Measurements from ENCODE around the gene SLC5A1.
A peak's percentile ranks its signal among the peaks of the same experiment; 100 is the strongest.

The SLC5A1 gene

DNA sequence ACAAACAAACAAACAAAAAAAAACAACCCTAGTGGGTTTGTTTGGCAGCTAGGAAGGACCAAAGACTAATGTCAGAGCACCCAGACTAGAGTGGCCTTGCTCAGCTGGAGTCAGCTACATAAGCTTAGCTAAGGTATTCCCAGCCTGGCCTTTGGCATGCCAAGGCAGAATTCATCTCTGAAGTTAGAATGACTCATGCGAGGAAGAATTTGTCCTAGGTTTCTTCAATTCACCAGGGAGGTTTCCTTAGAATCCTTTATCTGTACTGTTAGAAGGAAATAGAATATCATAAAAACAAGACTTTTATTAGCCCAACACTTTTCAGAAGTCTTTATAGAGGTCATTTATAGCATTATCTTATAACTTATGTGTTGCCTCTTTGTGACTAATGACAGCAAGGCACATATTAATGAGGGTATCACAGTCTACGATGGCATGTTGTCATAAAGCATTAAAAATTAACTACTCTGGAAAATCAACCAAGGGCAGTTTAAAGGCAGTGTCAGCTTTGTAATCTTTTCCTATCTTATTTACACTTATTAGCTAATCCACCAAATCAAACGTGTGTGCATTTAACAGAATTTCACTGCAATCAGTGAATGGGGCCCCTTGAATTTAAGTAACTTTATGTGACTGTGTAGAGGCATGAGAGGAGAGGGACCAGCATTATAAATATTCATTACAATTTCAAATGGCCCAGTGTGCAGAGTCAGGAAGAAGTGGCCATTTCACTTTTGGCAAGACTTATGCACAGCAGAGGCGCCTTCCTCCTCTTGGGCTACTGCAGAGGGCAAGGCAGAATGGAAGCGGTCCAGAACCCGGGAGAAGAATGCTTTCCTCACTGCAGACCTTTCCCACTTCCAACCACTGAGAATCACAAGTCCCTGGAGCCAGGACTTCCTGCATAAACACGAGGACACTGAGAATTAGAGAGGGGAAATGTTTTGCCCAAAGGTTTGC, 36.3 kb downstream of the SLC5A1 start:
- TF ChIP-seq ISL1 (CRISPR knock-in tag; IDR thresholded peaks at IDR 0.05): no peak
- no peak for TF ChIP-seq SNAI2 (CRISPR knock-in tag; IDR thresholded peaks at IDR 0.05)
- no peak for TF ChIP-seq ZFP30 (CRISPR knock-in tag; IDR thresholded peaks at IDR 0.05)
- TF ChIP-seq GLIS3 (CRISPR knock-in tag; IDR thresholded peaks at IDR 0.05): no peak
- TF ChIP-seq, protein P1, sequence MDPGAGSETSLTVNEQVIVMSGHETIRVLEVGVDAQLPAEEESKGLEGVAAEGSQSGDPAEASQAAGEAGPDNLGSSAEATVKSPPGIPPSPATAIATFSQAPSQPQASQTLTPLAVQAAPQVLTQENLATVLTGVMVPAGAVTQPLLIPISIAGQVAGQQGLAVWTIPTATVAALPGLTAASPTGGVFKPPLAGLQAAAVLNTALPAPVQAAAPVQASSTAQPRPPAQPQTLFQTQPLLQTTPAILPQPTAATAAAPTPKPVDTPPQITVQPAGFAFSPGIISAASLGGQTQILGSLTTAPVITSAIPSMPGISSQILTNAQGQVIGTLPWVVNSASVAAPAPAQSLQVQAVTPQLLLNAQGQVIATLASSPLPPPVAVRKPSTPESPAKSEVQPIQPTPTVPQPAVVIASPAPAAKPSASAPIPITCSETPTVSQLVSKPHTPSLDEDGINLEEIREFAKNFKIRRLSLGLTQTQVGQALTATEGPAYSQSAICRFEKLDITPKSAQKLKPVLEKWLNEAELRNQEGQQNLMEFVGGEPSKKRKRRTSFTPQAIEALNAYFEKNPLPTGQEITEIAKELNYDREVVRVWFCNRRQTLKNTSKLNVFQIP (CRISPR knock-in tag; IDR thresholded peaks at IDR 0.05; ENCODE audit: borderline replicate concordance, low read depth): no peak
- no peak for TF ChIP-seq OSR1 (CRISPR knock-in tag; IDR thresholded peaks at IDR 0.05)
- ATAC-seq: peak; percentile 94

DNA sequence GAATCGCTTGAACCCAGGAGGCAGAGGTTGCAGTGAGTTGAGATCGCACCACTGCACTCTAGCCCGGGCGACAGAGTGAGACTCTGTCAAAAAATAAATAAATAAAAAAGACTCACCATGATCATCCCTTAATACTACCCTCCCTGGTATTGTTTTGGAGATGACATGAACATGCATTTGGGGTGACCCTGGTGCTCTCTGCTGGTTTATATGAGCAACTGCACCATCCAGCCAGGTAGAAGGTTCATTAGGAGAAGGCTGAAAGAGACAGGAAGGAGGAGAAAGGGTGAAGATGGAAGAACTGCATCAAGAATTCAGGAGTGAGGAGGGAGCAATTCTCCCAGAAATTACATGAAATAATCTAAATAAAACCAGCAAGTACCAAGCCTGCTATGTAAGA, 37.8 kb downstream of the SLC5A1 start:
- TF ChIP-seq ZFP30 (CRISPR knock-in tag; IDR thresholded peaks at IDR 0.05) (no peak), ARNTL (CRISPR knock-in tag; IDR thresholded peaks at IDR 0.05; ENCODE audit: borderline replicate concordance, low read depth) (no peak), GLIS3 (CRISPR knock-in tag; IDR thresholded peaks at IDR 0.05) (no peak)
- TF ChIP-seq, protein P2, sequence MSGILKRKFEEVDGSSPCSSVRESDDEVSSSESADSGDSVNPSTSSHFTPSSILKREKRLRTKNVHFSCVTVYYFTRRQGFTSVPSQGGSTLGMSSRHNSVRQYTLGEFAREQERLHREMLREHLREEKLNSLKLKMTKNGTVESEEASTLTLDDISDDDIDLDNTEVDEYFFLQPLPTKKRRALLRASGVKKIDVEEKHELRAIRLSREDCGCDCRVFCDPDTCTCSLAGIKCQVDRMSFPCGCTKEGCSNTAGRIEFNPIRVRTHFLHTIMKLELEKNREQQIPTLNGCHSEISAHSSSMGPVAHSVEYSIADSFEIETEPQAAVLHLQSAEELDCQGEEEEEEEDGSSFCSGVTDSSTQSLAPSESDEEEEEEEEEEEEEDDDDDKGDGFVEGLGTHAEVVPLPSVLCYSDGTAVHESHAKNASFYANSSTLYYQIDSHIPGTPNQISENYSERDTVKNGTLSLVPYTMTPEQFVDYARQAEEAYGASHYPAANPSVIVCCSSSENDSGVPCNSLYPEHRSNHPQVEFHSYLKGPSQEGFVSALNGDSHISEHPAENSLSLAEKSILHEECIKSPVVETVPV (CRISPR knock-in tag; IDR thresholded peaks at IDR 0.05): no peak
- peak; percentile 78 for ATAC-seq

DNA sequence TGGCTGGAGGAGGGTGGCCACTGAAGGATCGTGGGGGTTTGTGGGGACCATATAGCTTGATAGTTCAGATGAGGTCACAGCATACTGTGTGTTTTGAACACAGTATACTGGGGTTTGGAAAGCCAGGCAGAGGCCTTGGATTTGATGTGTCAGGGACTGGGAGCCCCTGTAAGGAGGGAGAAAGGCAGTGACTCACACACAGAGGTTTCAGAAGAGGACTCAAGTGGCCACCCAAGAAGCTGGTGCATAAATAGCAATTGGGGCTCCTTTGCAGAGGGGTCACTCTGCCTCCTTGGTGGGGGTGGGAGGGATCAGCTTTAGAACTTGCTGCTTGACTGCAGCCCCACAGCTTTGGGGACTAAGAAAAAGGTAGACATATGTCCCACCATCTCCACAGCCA, 39.3 kb downstream of the SLC5A1 start:
- TF ChIP-seq ZNF565 (CRISPR knock-in tag; conservative IDR thresholded peaks at IDR 0.05; ENCODE audit: low read depth) (no peak), ZFP30 (CRISPR knock-in tag; IDR thresholded peaks at IDR 0.05) (no peak), ZFP3 (CRISPR knock-in tag; IDR thresholded peaks at IDR 0.05) (no peak), BACH2 (CRISPR knock-in tag; IDR thresholded peaks at IDR 0.05; ENCODE audit: borderline replicate concordance) (no peak), SNAI2 (CRISPR knock-in tag; IDR thresholded peaks at IDR 0.05) (no peak), ESRRG (CRISPR knock-in tag; IDR thresholded peaks at IDR 0.05) (no peak)
- TF ChIP-seq, protein P3, sequence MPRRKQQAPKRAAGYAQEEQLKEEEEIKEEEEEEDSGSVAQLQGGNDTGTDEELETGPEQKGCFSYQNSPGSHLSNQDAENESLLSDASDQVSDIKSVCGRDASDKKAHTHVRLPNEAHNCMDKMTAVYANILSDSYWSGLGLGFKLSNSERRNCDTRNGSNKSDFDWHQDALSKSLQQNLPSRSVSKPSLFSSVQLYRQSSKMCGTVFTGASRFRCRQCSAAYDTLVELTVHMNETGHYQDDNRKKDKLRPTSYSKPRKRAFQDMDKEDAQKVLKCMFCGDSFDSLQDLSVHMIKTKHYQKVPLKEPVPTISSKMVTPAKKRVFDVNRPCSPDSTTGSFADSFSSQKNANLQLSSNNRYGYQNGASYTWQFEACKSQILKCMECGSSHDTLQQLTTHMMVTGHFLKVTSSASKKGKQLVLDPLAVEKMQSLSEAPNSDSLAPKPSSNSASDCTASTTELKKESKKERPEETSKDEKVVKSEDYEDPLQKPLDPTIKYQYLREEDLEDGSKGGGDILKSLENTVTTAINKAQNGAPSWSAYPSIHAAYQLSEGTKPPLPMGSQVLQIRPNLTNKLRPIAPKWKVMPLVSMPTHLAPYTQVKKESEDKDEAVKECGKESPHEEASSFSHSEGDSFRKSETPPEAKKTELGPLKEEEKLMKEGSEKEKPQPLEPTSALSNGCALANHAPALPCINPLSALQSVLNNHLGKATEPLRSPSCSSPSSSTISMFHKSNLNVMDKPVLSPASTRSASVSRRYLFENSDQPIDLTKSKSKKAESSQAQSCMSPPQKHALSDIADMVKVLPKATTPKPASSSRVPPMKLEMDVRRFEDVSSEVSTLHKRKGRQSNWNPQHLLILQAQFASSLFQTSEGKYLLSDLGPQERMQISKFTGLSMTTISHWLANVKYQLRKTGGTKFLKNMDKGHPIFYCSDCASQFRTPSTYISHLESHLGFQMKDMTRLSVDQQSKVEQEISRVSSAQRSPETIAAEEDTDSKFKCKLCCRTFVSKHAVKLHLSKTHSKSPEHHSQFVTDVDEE (CRISPR knock-in tag; IDR thresholded peaks at IDR 0.05): no peak
- TF ChIP-seq, protein P4, sequence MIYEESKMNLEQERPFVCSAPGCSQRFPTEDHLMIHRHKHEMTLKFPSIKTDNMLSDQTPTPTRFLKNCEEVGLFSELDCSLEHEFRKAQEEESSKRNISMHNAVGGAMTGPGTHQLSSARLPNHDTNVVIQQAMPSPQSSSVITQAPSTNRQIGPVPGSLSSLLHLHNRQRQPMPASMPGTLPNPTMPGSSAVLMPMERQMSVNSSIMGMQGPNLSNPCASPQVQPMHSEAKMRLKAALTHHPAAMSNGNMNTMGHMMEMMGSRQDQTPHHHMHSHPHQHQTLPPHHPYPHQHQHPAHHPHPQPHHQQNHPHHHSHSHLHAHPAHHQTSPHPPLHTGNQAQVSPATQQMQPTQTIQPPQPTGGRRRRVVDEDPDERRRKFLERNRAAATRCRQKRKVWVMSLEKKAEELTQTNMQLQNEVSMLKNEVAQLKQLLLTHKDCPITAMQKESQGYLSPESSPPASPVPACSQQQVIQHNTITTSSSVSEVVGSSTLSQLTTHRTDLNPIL (CRISPR knock-in tag; IDR thresholded peaks at IDR 0.05; ENCODE audit: low read depth): no peak
- TF ChIP-seq, protein P1 (CRISPR knock-in tag; IDR thresholded peaks at IDR 0.05; ENCODE audit: borderline replicate concordance, low read depth): no peak
- no peak for ATAC-seq

DNA sequence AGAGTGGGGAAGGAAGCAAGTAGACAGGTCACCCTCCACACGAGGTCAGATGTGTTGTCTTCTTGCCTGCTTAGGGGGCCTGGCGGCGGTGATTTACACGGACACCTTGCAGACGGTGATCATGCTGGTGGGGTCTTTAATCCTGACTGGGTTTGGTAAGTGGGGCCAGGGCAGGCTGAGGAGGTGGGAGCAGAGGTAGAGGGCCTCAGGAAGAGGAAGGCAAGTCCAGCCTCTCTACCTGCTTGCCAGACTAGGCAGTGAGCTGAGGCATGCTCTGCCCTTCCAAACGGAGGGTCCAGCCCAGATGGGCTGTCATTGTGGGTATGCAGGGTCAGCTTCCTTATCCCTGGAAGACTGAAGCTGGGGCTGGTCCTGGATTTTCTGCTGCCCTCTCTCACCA, 39.9 kb downstream of the SLC5A1 start:
- TF ChIP-seq, protein P5, sequence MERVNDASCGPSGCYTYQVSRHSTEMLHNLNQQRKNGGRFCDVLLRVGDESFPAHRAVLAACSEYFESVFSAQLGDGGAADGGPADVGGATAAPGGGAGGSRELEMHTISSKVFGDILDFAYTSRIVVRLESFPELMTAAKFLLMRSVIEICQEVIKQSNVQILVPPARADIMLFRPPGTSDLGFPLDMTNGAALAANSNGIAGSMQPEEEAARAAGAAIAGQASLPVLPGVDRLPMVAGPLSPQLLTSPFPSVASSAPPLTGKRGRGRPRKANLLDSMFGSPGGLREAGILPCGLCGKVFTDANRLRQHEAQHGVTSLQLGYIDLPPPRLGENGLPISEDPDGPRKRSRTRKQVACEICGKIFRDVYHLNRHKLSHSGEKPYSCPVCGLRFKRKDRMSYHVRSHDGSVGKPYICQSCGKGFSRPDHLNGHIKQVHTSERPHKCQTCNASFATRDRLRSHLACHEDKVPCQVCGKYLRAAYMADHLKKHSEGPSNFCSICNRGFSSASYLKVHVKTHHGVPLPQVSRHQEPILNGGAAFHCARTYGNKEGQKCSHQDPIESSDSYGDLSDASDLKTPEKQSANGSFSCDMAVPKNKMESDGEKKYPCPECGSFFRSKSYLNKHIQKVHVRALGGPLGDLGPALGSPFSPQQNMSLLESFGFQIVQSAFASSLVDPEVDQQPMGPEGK (CRISPR knock-in tag; IDR thresholded peaks at IDR 0.05; ENCODE audit: borderline replicate concordance): no peak
- TF ChIP-seq ARNTL (CRISPR knock-in tag; IDR thresholded peaks at IDR 0.05; ENCODE audit: borderline replicate concordance, low read depth) (no peak), BACH2 (CRISPR knock-in tag; IDR thresholded peaks at IDR 0.05; ENCODE audit: borderline replicate concordance) (no peak), SNAI2 (CRISPR knock-in tag; IDR thresholded peaks at IDR 0.05) (no peak), GLIS3 (CRISPR knock-in tag; IDR thresholded peaks at IDR 0.05) (no peak), OSR1 (CRISPR knock-in tag; IDR thresholded peaks at IDR 0.05) (no peak)
- ATAC-seq: no peak
